A673 (cell line): Measurements from ENCODE around the gene SCUBE3. TPM values are rescaled to one million over a fixed set of nuclear protein-coding genes. Genes with fewer than 3 reads are reported as not detected.

ENCODE experiments used
- BruUV-seq: library from RNA; stranded (reverse); fragments of 400-500 nt; replicated peaks from 2 replicates; lab custom pipeline; 2021; lab: Mats Ljungman, UMichigan
- CTCF ChIA-PET: fragments of 300-600 bp; sonication (Branson Sonifier 250); formaldehyde crosslinking; loops from one replicate; lab custom pipeline; 2022; ENCODE audit warnings: antibody characterized with exemption; lab: Charles Lee
- POLR2A ChIA-PET: fragments of 300-600 bp; sonication (Branson Sonifier 250); formaldehyde crosslinking; loops from one replicate; lab custom pipeline; 2022; ENCODE audit warnings: antibody characterized with exemption; ENCODE audit not compliant: low non-redundant PET; lab: Charles Lee
- DNase-seq: peaks from one replicate; pipeline ENCODE4 v3.0.0-alpha.2; 2015; ENCODE audit warnings: low spot score
- H3K27ac ChIP-seq: fragments of 200-600 bp; sonication (generic); 2 replicates; pipeline ENCODE4 v1.5.1; 2016; ENCODE audit warnings: mixed run types, low read depth, mild to moderate bottlenecking, mixed read lengths, antibody characterized with exemption, low read length; ENCODE audit not compliant: poor library complexity, severe bottlenecking
- H3K27me3 ChIP-seq: fragments of 200-600 bp; sonication (generic); replicated peaks from 2 replicates; pipeline ENCODE4 v1.6.1; 2017; ENCODE audit warnings: mixed run types, low read depth, mild to moderate bottlenecking, mixed read lengths, antibody characterized with exemption, low read length; ENCODE audit not compliant: insufficient read depth, poor library complexity
- H3K36me3 ChIP-seq: fragments of 200-600 bp; sonication (generic); 2 replicates; pipeline ENCODE4 v1.6.1; 2016; ENCODE audit warnings: mixed run types, mild to moderate bottlenecking, mixed read lengths, antibody characterized with exemption, low read length; ENCODE audit not compliant: insufficient read depth, poor library complexity, severe bottlenecking
- H3K4me1 ChIP-seq: fragments of 200-600 bp; sonication (generic); 2 replicates; pipeline ENCODE4 v1.6.1; 2017; ENCODE audit warnings: mixed run types, mild to moderate bottlenecking, mixed read lengths, antibody characterized with exemption, low read length; ENCODE audit not compliant: insufficient read depth, poor library complexity, severe bottlenecking
- H3K4me3 ChIP-seq: fragments of 200-600 bp; sonication (generic); 2 replicates; pipeline ENCODE4 v1.5.1; 2016; ENCODE audit warnings: low read depth, mixed run types, mild to moderate bottlenecking, mixed read lengths, low read length; ENCODE audit not compliant: poor library complexity, severe bottlenecking
- H3K9me3 ChIP-seq: fragments of 200-600 bp; sonication (generic); 2 replicates; pipeline ENCODE4 v1.6.1; 2016; ENCODE audit warnings: mixed run types, low read depth, mild to moderate bottlenecking, mixed read lengths, antibody characterized with exemption, low read length; ENCODE audit not compliant: poor library complexity, severe bottlenecking
- EZH2 ChIP-seq: fragments of 200-600 bp; sonication (generic); IDR thresholded peaks from 2 replicates; pipeline ENCODE4 v1.6.1; 2017; ENCODE audit warnings: borderline replicate concordance, low read depth, mild to moderate bottlenecking, mixed read lengths, antibody characterized with exemption, low read length; ENCODE audit not compliant: poor library complexity, severe bottlenecking
- intact Hi-C: fragments of 100-400 bp; cut with micrococcal nuclease; formaldehyde crosslinking; loops from one replicate; pipeline ENCODE4 v1.10.0; 2022; ENCODE audit not compliant: unreplicated experiment
- total RNA-seq: library from RNA; stranded (reverse); gene quantifications from 2 replicates; pipeline ENCODE4 v1.2.3, GENCODE V29; 2021
- TF ChIP-seq, protein P1 (sequence below): fragments of 300-800, 200-600 bp; sonication (generic); conservative IDR thresholded peaks from 2 replicates; pipeline ENCODE4 v1.5.1; 2017; ENCODE audit warnings: low read depth, mild to moderate bottlenecking, antibody characterized with exemption, low read length, moderate library complexity, mixed read lengths

SCUBE3 gene
- total RNA-seq, 1 experiment from 2014 or later, result 0.04 TPM

DNA sequence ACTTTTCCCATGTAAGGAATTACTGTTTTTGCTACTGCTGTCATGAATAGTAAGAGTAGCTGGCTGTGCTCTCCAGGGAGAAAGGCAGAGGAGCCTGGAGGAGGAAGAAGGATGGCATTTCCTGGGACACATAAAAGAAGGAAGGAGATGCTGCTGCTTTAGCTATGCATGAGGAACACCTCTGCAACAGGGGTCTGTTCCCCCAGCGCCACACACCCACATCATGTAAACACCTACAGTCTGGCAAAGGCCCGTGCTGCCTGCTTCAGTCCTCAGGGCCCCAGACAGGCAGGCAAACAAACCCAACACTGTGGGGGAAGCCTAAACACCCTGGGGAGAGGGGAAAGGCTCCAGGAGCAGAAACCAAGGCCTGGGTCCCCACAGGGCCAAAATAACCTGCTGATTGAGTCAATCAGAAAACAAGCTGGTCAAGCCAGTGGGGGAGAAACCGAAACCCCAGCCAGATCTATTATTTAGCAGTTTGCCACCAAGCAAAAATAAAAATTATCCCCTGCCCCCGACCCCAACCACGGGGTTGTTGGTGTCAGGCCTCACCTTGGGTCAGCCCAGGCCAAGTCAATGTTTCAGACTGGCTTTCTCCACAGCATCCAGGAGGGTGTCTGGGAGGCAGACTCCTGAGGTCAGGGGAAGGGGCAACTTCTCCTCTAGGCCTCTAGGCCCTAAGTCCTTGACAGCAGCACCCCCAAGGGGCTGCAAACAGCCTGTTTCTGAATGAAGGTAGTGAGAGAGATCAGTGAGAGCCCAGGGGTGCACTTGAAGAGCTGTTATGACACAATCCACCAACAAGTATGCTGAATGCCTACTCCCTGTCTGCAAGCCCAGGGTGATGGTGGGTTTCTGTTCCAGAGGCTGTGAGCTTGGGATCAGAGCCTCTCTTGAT, 34.6 kb upstream of the SCUBE3 start:
- intact Hi-C loops, result no loop called here
- no peak overlapping the region for H3K4me3 ChIP-seq
- H3K27ac ChIP-seq, result no peak overlapping the region
- CTCF ChIA-PET, result interaction anchor here (0.5 to 0.7 kb wide), 2 partner anchors 192 to 1367 kb away, joined by 3 read pairs; no protein-coding TSS in a partner anchor
- no peaks in the 10 kb centered on the region for H3K36me3 ChIP-seq
- BruUV-seq, result no TSS peak
- H3K9me3 ChIP-seq, result no peaks in the 10 kb centered on the region
- POLR2A ChIA-PET, result no interaction called here
- H3K4me1 ChIP-seq, result peaks cover 10% of the 10 kb centered on the region
- TF ChIP-seq, protein P1, sequence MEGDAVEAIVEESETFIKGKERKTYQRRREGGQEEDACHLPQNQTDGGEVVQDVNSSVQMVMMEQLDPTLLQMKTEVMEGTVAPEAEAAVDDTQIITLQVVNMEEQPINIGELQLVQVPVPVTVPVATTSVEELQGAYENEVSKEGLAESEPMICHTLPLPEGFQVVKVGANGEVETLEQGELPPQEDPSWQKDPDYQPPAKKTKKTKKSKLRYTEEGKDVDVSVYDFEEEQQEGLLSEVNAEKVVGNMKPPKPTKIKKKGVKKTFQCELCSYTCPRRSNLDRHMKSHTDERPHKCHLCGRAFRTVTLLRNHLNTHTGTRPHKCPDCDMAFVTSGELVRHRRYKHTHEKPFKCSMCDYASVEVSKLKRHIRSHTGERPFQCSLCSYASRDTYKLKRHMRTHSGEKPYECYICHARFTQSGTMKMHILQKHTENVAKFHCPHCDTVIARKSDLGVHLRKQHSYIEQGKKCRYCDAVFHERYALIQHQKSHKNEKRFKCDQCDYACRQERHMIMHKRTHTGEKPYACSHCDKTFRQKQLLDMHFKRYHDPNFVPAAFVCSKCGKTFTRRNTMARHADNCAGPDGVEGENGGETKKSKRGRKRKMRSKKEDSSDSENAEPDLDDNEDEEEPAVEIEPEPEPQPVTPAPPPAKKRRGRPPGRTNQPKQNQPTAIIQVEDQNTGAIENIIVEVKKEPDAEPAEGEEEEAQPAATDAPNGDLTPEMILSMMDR, result no peak
- no peak for TF ChIP-seq EZH2
- no peaks in the 10 kb centered on the region for H3K27me3 ChIP-seq
- DNase-seq, result no peak

DNA sequence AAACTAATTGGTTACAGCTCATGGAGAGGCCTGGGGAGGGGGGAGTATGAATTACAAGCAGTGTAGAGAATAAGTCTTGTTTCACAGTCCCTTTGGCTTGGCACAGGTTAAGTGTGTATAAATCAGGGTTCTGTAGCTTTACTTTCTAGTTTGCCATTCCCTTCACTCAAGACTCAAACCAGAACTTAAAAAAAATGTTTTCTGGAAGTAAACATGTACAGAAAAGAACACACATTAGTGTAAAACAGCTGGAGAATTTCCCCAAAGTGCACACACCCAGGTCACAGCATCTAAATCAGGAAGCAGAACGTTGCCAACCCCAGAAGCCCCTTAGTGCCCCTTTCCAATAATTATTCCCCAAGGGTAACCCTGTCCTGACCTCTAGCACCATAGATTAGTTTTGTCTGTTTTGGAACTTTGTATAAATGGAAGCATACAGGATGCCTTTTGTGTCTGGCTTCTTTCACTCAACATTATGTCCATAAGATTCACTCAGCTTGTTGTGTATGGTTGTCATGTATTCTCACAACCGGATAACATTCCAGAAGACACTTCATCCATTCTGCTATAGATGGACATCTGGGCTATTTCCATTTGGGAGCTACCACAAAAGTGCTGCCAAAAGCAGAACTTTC, 33.7 kb upstream of the SCUBE3 start:
- Histone ChIP-seq H3K4me3 (no peak overlapping the region), H3K9me3 (no peaks in the 10 kb centered on the region), H3K36me3 (no peaks in the 10 kb centered on the region), H3K4me1 (peaks cover 10% of the 10 kb centered on the region), H3K27me3 (no peaks in the 10 kb centered on the region), H3K27ac (no peak overlapping the region)
- ChIA-PET CTCF (interaction anchor here (0.5 kb wide), 1 partner anchor 1368 kb away, joined by 3 read pairs; no protein-coding TSS in a partner anchor), POLR2A (no interaction called here)
- intact Hi-C loops, result no loop called here
- no peak for TF ChIP-seq EZH2
- TF ChIP-seq, protein P1, result no peak
- DNase-seq, result no peak
- BruUV-seq, result no TSS peak

DNA sequence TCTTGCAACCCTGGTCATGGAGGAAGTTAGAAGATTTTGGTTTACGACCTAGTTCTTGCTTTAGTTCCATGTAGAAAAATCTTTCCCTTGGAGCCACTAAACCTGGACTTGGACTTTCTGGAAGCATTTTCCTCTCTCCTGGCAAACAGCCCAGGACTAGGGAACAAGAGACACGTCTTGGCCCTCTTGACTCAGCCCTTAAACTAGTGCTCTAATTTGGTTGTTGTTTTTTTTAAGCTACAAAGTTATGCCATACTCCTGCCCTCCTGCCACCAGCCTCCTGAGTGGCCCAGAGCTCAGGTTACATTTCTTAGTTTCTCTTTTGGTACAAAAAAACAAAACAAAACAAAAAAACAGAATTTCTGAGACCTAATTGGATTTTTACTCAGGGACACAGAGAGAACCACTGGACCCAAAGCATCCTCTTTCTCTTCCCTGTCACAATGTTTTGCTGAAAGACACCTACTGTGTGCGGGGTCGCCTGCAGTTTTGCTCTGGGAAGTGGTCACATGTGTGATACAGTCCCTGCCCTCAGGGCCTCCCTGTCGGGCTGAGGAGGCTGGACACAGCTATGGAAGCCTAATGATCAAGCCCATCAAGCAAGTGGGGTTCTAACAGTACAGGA, 32.3 kb upstream of the SCUBE3 start:
- ChIA-PET POLR2A (no interaction called here), CTCF (interaction anchor here (0.6 kb wide), 1 partner anchor 24 kb away, joined by 4 read pairs; no protein-coding TSS in a partner anchor)
- no TSS peak for BruUV-seq
- peak; percentile 23 for DNase-seq
- intact Hi-C loops, result no loop called here
- Histone ChIP-seq H3K36me3 (no peaks in the 10 kb centered on the region), H3K4me3 (no peak overlapping the region), H3K27ac (no peak overlapping the region), H3K27me3 (no peaks in the 10 kb centered on the region), H3K4me1 (peaks cover 10% of the 10 kb centered on the region), H3K9me3 (no peaks in the 10 kb centered on the region)
- TF ChIP-seq, protein P1, result no peak
- TF ChIP-seq EZH2, result no peak
